SK-N-MC (cell line): ENCODE results near the gene IQCE.

Experiments
- EZH2 ChIP-seq: fragments of 200-600 bp; sonication (generic); IDR thresholded peaks from one replicate; pipeline ENCODE4 v1.6.1; 2017; ENCODE audit warnings: antibody characterized with exemption
- POLR2AphosphoS5 ChIP-seq: IDR thresholded peaks from 2 replicates; pipeline ENCODE4 v1.6.1; 2012; ENCODE audit warnings: mild to moderate bottlenecking, low read depth, low read length, borderline replicate concordance

- TF ChIP-seq EZH2 (no peak), POLR2AphosphoS5 (no peak)
Observed at GRCh38 chr7:2639181-2639681, 80.5 kb downstream of the IQCE start.
